Loucy (cell line): ENCODE measurements around the gene GNPTAB.
"Not testable (repeated sequence)": the region's sequence is repeated elsewhere in the genome, so short reads cannot be mapped to it uniquely, and the experiment has no call there.

Source experiments
- H2AFZ ChIP-seq: fragments of 200-600 bp; sonication (generic); 2 replicates; pipeline ENCODE4 v1.6.0; 2016; ENCODE audit warnings: antibody characterized with exemption, mild to moderate bottlenecking, low read length, moderate library complexity
- H3F3A ChIP-seq: fragments of 200-600 bp; 2 replicates; pipeline ENCODE4 v1.6.0; 2016; ENCODE audit warnings: antibody characterized with exemption, low read depth, mild to moderate bottlenecking
- H3K27me3 ChIP-seq: fragments of 200-600 bp; sonication (generic); 2 replicates; pipeline ENCODE4 v1.6.1; 2014; ENCODE audit warnings: low read length, mild to moderate bottlenecking; ENCODE audit not compliant: insufficient read depth, poor library complexity, severe bottlenecking
- H3K36me3 ChIP-seq: fragments of 200-600 bp; sonication (generic); 2 replicates; pipeline ENCODE4 v1.6.1; 2016; ENCODE audit warnings: low read length; ENCODE audit not compliant: insufficient read depth
- H3K4me1 ChIP-seq: fragments of 200-600 bp; sonication (generic); 2 replicates; pipeline ENCODE4 v1.5.1; 2014; ENCODE audit warnings: low read length, mild to moderate bottlenecking; ENCODE audit not compliant: insufficient read depth, poor library complexity, severe bottlenecking
- H3K4me2 ChIP-seq: fragments of 200-600 bp; sonication (generic); 2 replicates; pipeline ENCODE4 v1.6.0; 2014; ENCODE audit warnings: antibody characterized with exemption, low read length, low read depth, mild to moderate bottlenecking; ENCODE audit not compliant: poor library complexity, severe bottlenecking
- H3K4me3 ChIP-seq: fragments of 200-600 bp; sonication (generic); 2 replicates; pipeline ENCODE4 v1.5.1; 2014; ENCODE audit warnings: low read length, mild to moderate bottlenecking, mixed read lengths; ENCODE audit not compliant: poor library complexity, severe bottlenecking
- H3K79me2 ChIP-seq: fragments of 200-600 bp; sonication (generic); 2 replicates; pipeline ENCODE4 v1.6.1; 2014; ENCODE audit warnings: low read length; ENCODE audit not compliant: insufficient read depth
- H3K9ac ChIP-seq: fragments of 200-600 bp; sonication (generic); 2 replicates; pipeline ENCODE4 v1.6.0; 2014; ENCODE audit warnings: mild to moderate bottlenecking, low read depth, low read length, moderate library complexity; ENCODE audit not compliant: poor library complexity, severe bottlenecking
- H3K9me2 ChIP-seq: fragments of 200-600 bp; sonication (generic); replicated peaks from 2 replicates; pipeline ENCODE4 v1.6.1; 2016; ENCODE audit warnings: low read depth, low read length, mixed read lengths
- H3K9me3 ChIP-seq: fragments of 200-600 bp; sonication (generic); 2 replicates; pipeline ENCODE4 v1.6.1; 2014; ENCODE audit warnings: mild to moderate bottlenecking, antibody characterized with exemption, low read length, low read depth; ENCODE audit not compliant: insufficient read depth
- H4K20me1 ChIP-seq: fragments of 200-600 bp; sonication (generic); 2 replicates; pipeline ENCODE4 v1.6.0; 2014; ENCODE audit warnings: antibody characterized with exemption, low read length, mild to moderate bottlenecking; ENCODE audit not compliant: insufficient read depth, poor library complexity, severe bottlenecking
- EZH2phosphoT487 ChIP-seq: fragments of 200-600 bp; IDR thresholded peaks from 2 replicates; pipeline ENCODE4 v1.6.1; 2018; ENCODE audit warnings: antibody characterized with exemption, mild to moderate bottlenecking, moderate library complexity, borderline replicate concordance
- TF ChIP-seq, protein P1 (sequence below): fragments of 200-600 bp; sonication (generic); conservative IDR thresholded peaks from 2 replicates; pipeline ENCODE4 v1.5.1; 2014; ENCODE audit warnings: mild to moderate bottlenecking, antibody characterized with exemption, low read length

Gene GNPTAB

DNA sequence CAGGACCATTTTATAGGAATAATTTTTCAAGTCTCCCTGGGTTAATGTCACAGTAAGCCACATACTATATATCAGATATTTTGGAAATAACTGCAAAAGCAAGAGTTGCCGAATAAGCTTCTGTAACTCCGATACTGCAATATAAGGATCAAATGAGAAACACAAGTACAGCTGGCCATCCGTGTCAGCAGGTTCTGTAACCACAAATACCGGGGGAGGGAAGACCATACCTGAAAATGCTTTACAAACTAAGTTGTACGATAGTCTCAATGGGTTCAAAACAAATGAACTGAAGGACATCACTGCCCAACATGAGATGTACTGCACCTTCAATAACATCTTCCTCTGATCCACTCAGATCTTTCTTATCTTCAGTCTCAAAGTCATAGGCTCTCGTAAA lies 93.3 kb downstream of the GNPTAB start:
- no peaks in the 10 kb centered on the region for H3K27me3 ChIP-seq
- H3K4me1 ChIP-seq = no peaks in the 10 kb centered on the region
- H4K20me1 ChIP-seq = no peaks in the 10 kb centered on the region
- no peak overlapping the region for H3K4me2 ChIP-seq
- H3K9me3 ChIP-seq = no peaks in the 10 kb centered on the region
- no peaks in the 10 kb centered on the region for H3K9me2 ChIP-seq
- no peak overlapping the region for H3K4me3 ChIP-seq
- H2AFZ ChIP-seq = no peak overlapping the region
- H3K79me2 ChIP-seq = no peaks in the 10 kb centered on the region
- H3K36me3 ChIP-seq = no peaks in the 10 kb centered on the region
- TF ChIP-seq EZH2phosphoT487 = no peak
- TF ChIP-seq, protein P1, sequence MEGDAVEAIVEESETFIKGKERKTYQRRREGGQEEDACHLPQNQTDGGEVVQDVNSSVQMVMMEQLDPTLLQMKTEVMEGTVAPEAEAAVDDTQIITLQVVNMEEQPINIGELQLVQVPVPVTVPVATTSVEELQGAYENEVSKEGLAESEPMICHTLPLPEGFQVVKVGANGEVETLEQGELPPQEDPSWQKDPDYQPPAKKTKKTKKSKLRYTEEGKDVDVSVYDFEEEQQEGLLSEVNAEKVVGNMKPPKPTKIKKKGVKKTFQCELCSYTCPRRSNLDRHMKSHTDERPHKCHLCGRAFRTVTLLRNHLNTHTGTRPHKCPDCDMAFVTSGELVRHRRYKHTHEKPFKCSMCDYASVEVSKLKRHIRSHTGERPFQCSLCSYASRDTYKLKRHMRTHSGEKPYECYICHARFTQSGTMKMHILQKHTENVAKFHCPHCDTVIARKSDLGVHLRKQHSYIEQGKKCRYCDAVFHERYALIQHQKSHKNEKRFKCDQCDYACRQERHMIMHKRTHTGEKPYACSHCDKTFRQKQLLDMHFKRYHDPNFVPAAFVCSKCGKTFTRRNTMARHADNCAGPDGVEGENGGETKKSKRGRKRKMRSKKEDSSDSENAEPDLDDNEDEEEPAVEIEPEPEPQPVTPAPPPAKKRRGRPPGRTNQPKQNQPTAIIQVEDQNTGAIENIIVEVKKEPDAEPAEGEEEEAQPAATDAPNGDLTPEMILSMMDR = no peak
- H3F3A ChIP-seq = no peaks in the 10 kb centered on the region
- no peak overlapping the region for H3K9ac ChIP-seq

DNA sequence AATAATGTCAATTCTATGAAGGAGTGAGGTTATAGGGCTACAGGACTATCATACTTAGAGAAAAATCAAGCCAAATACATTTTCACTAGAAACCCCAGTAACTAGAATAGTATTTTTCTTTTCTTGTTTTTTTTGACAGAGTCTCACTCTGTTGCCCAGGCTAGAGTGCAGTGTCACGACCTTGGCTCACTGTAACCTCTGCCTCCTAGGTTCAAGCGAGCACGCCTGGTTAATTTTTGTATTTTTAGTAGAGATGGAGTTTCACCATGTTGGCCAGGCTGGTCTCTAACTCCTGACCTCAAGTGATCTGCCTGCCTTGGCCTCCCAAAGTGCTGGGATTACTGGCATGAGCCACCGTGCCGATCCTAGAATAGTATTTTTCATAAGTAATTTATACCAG lies 96.3 kb downstream of the GNPTAB start:
- not testable (repeated sequence) for H3K79me2 ChIP-seq, H3K9ac ChIP-seq, H3K36me3 ChIP-seq, H3K4me1 ChIP-seq, H3K27me3 ChIP-seq, H3K9me2 ChIP-seq, H3K4me3 ChIP-seq, H3K4me2 ChIP-seq, H3F3A ChIP-seq, H2AFZ ChIP-seq, H4K20me1 ChIP-seq, H3K9me3 ChIP-seq

DNA sequence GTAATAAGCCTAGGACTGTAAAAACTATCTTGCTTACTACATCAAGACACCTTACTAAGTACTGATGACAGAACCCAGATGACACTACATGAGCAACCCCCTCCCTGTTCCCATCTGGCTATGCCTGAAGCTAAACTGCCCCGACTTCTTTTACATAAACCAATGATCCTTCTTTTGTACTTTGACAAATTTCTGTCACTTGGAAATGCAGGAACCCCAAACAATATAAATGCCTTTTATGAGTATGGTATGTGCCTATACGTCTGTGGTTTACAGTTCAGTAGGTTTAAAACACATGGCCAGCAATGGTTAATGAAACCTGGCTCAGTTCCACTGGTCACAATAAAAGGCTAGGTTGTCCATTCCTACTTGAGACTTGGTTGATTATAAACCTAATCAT lies 97.6 kb downstream of the GNPTAB start:
- H3F3A ChIP-seq = no peaks in the 10 kb centered on the region
- H4K20me1 ChIP-seq = no peaks in the 10 kb centered on the region
- no peaks in the 10 kb centered on the region for H3K4me1 ChIP-seq
- H3K36me3 ChIP-seq = peaks cover 15% of the 10 kb centered on the region; the same call in 1 of the 2 replicates
- H3K9me2 ChIP-seq = no peaks in the 10 kb centered on the region
- no peak overlapping the region for H3K4me2 ChIP-seq
- H3K9me3 ChIP-seq = no peaks in the 10 kb centered on the region
- no peaks in the 10 kb centered on the region for H3K79me2 ChIP-seq
- TF ChIP-seq, protein P1 = no peak
- no peaks in the 10 kb centered on the region for H3K27me3 ChIP-seq
- H3K4me3 ChIP-seq = no peak overlapping the region
- no peak overlapping the region for H2AFZ ChIP-seq
- H3K9ac ChIP-seq = no peak overlapping the region

DNA sequence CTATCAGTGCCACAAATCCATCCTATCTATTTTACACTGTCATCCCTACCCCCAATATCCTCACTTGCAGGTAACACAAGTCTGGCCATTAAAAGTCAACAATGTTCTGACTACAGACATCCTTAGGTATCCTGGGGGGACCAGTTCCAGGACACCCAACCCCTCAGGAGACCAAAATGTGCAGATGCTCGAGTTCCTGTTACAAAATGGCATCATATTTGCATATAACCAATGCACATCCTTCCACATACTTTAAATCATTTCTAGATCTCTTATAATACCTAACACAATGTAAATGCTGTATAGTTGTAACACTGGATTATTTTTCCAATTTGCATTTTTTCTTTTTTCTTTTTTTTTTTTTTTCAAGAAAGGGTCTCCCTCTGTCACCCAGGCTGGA lies 98.4 kb downstream of the GNPTAB start:
- H3K9me2 ChIP-seq = no peaks in the 10 kb centered on the region
- H3K4me3 ChIP-seq = no peak overlapping the region
- H3F3A ChIP-seq = no peaks in the 10 kb centered on the region
- TF ChIP-seq EZH2phosphoT487 = no peak
- TF ChIP-seq, protein P1 = no peak
- H3K27me3 ChIP-seq = no peaks in the 10 kb centered on the region
- H4K20me1 ChIP-seq = no peaks in the 10 kb centered on the region
- no peaks in the 10 kb centered on the region for H3K79me2 ChIP-seq
- no peak overlapping the region for H2AFZ ChIP-seq
- no peak overlapping the region for H3K9ac ChIP-seq
- no peaks in the 10 kb centered on the region for H3K4me1 ChIP-seq
- no peak overlapping the region for H3K4me2 ChIP-seq
- no peaks in the 10 kb centered on the region for H3K9me3 ChIP-seq
- peaks cover 15% of the 10 kb centered on the region; the same call in 1 of the 2 replicates for H3K36me3 ChIP-seq
